Hepatocyte (in vitro differentiated cells): Measurements from ENCODE around the gene FGF12.

ENCODE experiments used
- CTCF ChIP-seq: fragments of 200-600 bp; sonication (generic); IDR thresholded peaks from 2 replicates; pipeline ENCODE4 v1.5.1; 2016; ENCODE audit warnings: antibody characterized with exemption, mild to moderate bottlenecking; ENCODE audit not compliant: poor library complexity
- EZH2 ChIP-seq: fragments of 200-600 bp; sonication (generic); IDR thresholded peaks from 2 replicates; pipeline ENCODE4 v1.6.1; 2016; ENCODE audit warnings: antibody characterized with exemption, mild to moderate bottlenecking, borderline replicate concordance
- EZH2phosphoT487 ChIP-seq: fragments of 200-600 bp; sonication (generic); IDR thresholded peaks from one replicate; pipeline ENCODE4 v1.6.1; 2018; ENCODE audit warnings: antibody characterized with exemption, mild to moderate bottlenecking, low read depth, moderate library complexity; ENCODE audit not compliant: unreplicated experiment, severe bottlenecking

GRCh38 chr3:192642651-192643050, 84.7 kb downstream of the FGF12 start:
- TF ChIP-seq EZH2phosphoT487: no peak
- no peak for TF ChIP-seq CTCF
- no peak for TF ChIP-seq EZH2
